ENCODE results near the gene RNH1.

The RNH1 gene

DNA sequence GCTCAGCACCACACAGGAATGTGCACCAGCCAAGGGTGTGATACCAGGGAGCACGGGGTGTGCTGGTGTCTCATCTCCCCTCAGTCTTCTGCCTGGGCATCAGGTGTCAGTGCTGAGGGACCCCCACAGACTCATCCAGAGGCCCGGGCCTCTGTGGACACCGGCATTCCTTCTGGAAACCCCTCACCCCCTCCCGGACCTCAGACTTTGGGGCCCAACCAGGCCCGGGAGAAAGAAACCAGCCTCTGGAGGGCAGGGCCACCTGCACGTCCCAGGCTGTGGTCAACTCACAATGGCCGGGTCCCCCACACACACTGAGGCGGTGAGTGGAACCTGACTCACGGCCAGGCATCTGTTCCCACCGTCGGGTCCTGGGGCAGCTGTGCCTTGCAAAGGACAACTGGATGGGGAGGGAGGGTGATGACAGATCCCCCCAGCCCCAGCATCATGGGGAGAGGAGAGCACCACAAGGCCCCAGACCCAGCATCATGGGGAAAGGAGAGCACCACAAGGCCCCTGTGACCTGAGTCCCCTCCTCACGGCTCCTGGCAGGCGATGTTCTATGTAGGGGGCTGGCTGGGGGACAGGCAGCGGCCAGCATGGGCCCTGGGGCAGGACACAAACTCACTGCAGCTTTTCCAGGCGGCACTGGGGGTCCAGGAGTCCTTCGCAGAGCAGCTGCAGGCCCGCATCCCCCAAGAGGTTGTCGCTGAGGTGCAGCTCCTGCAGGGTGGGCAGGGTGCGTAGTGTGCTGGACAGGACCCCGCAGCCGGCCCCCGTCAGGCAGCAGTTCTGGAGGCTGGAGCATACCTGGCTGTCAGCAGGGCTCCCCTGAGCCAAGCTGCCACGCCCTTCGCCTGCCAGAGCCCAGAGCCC is 7.6 kb downstream of the RNH1 start:
- no peak for DNase-seq (ENCODE audit: low read depth)

DNA sequence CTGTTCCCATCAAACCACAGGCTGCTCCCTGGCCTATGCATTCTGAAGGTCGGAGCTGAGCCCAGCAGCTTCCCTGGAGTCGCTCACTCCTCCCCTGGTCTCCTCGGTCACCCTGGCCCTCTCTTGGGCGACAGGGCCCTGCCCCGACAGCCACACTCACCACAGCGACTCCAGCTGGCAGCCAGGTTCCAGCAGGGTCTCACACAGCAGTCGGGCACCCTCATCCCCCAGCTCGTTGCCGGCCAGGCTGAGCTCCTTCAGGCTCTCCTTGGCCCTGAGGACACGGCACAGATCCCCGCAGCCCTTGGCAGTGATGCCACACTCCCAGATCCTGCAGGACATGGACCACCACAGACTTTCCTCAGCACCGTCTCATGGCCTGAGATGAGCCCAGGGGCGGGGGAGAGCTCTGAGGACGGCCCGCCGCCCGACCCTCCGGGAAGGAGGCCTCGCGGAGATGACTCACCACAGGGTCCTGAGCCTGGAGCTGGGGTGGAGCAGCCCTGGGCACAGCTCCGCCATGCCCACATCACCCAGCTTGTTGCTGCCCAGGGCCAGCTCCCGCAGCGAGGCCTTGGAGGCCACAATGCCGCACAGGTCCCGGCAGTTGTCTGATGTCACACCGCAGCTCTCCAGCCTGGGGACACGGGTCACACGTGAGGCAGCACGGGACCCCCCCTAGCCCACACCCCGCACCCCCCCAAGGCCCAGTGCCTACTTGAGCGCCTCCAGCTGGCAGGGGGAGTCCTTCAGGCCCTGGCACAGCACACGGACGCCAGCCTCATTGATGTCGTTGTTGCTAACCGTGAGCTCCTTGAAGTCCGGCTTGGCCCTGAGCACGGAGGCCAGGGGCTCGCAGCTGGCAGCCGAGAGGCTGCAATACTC is 8.5 kb downstream of the RNH1 start:
- no peak for DNase-seq (ENCODE audit: low read depth)

DNA sequence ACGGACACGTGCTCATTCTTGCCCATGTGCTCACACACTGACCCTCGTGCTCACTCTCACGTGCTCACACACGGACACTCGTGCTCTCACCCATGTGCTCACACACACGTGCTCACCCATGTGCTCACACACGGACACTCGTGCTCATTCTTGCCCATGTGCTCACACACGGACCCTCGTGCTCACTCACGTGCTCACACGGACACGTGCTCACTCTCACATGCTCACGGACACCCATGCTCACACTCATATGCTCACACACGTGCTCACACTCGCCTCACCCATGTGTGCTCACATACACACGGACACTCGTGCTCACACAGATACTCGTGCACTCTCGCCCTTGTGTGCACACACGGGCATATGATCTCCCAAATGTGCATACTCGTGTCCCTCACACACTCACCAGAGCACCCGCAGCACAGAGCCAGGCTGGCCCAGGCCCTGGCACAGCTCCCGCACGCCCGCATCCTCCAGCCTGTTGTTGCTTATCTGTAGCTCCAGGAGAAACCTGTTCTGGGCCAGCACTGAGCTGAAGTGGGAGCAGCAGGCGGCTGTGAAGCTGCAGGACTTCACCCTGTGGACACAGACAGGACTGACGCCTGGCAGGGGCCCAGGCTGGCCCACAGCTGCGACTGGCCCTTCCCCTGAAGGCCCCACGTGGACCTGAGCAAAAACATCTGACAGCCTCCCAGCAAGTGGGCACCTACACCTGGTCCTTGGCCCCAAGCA is 9.3 kb downstream of the RNH1 start:
- DNase-seq (ENCODE audit: low read depth) = no peak

DNA sequence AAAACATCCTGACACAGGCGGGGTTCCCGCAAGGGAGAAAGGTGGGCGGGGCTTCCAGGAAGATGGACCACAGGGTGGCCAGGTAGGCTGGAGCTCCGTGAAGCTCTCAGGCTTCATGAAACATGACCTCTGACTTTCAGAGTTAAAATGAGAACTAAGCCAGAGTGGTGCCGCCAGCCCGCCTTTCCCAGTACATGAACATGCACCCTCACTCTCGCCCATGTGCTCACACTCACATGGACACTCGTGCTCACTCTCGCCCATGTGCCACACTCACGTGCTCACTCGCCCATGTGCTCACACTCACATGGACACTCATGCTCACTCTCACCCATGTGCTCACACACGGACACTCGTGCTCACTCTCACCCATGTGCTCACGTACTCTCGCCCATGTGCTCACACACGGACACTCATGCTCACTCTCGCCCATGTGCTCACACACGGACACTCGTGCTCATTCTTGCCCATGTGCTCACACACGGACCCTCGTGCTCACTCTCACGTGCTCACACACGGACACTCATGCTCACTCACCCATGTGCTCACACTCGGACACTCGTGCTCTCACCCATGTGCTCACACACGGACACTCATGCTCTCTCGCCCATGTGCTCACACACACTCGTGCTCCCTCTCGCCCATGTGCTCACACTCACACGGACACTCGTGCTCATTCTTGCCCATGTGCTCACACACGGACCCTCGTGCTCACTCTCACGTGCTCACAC is 10.0 kb downstream of the RNH1 start:
- no peak for DNase-seq (ENCODE audit: low read depth)

DNA sequence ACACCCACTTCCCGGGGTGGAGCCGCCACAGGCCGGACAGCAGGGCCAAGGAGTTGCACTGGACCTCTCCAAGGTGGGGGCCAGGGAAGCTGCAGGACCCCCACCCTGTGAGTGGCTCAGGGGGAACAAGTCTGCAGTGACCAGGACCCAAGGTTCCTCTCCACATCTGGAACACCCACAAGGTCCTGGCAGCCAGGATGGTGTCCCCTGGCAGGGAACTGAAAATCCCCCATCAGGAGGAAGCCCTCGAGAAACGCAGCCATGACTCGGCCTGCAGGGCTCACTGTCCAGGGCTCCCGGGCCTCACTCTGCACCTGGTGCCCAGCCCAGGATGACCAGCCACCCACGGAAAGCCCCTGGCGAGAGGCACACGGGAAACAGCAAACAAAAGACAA is 11.5 kb downstream of the RNH1 start:
- DNase-seq (ENCODE audit: low read depth) = no peak

DNA sequence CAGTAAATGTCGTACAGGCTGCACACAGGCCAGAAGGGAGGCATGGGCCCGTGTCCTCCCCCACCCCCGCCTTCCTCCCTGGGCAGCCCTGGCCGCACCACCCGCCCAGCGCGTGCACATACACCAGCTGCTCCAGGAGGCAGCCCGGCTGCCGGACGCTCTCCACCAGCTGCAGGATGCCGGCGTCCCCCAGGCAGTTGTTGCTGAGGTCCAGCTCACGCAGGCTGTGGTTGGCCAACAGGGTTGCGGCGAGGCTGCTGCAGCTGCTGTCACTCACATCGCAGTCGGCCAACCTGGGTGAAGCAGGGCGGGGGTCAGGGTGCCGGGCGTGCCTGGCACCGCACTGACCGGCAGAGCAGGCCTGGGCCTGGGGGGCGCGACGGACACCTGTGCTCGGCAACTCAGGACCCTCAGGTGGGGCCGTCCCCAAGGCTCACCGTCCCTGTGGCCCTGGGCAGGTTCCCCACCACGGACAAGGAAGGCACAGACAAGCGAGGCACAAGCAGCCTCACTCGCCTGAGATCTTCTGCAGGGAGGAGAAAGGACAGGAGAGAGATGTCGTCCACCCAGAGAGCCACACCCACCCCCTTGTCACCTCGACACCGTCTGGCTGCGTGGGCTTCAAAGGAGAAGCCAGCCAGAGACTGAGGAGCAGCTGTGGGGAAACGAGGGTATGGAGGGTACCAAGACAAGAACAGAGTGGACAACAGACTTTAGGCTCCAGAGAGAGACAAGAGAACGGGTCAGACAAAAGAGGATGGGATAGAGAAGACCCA is 12.1 kb downstream of the RNH1 start:
- no peak for DNase-seq (ENCODE audit: low read depth)

DNA sequence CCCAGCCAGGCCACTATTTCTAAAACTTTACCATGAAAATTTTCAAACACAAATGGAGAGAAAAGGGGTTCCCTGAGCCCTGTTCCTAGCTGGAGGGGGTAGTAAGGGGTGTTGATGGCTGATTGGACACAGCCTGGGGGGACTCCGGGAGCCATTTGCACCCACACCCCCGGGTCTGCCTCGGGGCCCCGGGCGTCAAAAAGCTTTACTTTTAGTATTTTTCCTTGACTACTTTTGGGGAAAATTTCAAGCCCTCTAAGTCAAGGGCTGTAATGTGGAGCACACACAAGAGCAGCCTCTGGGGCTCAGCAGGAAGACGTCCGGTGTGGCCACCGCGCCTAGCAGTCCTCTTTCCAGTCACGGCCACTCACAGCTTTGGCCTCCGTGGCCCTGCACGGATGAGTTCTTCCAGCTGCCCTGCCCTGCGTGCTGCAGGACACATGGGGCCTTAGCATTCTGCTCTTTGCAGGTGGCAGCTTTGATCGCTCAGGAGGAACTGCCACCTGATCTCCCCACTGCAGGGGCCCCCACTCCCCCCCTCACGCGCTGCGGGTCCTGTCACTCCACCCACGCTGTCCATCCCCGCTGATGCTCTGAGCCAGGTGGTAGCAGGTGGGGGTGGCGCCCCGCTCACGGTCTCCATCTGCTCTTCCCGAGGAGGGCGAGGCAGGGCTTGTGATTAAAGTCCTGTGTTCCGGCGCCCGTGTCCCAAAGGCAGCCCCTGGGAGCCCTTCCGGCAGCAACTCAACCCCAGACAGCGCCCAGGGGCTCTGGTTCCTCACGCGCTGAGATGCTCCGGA is 14.4 kb downstream of the RNH1 start:
- DNase-seq (ENCODE audit: low read depth) = no peak

DNA sequence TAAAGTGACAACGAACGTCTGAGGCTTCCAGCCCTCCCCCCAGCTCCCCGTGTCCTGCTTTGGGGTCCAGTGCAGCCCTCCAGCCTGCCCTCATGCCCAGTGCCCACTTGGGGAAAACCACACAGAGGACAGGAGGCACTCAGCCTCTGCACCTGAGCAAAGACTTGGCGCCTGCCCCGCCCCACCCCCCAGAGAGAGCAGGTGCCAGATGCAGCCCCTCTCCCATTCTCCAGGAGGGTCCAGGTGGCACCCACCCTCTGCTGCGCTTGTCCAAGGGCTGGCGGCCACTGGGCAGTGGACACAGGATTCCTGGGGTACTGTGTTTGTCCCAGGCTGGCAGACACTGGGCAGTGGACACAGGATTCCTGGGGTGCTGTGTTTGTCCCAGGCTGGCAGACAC is 15.7 kb downstream of the RNH1 start:
- DNase-seq (ENCODE audit: low read depth) = no peak

DNA sequence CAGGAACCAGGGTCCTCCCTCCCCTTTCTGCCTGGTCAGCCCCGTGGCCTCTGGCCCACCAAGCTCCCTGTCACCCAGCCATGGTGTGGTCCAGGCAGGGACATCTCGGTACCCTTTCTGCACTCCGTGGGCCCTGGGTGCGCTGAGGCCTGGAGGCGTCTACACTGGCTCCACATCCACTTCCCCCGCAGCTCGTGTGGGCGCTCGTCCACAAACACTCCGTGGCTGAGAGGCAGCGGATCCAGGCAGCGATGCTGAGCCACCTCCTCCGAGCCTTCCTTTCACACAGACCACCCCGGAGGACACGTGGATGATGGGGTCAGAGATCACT is 16.1 kb downstream of the RNH1 start:
- no peak for DNase-seq (ENCODE audit: low read depth)

DNA sequence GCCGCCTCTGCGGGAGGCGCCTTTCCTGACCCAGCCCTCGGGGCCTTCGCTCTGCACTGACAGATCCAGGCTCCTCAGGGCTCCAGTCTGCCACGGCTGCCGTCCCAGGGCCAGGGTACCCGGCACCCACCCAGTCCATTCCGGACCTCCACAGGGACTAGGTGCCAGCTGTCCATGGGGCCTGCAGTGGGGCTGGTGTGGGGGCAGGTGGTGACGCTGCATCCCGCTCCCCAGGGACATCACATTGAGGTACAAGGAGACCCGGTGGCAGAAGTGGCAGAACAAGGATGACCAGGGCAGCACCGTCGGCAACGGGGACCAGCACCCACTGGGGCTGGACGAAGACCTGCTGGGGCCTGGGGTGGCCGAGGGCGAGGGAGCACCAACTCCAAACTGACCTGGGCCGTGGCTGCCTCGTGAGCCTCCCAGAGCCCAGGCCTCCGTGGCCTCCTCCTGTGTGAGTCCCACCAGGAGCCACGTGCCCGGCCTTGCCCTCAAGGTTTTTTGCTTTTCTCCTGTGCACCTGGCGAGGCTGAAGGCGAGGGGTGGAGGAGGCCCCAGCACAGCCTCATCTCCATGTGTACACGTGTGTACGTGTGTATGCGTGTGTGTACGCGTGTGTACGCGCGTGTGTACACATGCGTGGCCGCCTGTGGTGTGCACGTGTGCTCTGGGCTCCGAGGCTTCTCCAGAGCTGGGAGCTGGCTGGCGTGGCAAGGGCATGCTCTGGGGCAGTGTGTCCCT is 16.7 kb downstream of the RNH1 start:
- no peak for DNase-seq (ENCODE audit: low read depth)

DNA sequence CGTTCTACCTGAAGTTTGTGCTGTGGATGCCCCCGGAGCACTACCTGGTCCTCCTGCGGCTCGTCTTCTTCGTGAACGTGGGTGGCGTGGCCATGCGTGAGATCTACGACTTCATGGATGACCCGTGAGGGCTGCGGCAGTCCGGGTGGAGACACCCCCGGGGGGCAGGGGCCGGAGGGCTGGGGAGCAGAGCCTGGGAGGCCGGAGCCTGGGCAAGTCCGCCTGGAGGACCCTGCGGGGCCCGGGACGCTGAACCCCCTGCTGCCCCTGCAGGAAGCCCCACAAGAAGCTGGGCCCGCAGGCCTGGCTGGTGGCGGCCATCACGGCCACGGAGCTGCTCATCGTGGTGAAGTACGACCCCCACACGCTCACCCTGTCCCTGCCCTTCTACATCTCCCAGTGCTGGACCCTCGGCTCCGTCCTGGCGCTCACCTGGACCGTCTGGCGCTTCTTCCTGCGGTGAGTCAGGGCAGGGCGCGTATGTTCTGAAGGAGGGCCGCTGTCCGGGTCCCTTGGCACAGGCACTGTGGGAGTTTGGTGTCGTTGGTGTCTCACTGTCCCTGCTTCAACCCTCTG is 17.3 kb downstream of the RNH1 start:
- DNase-seq (ENCODE audit: low read depth) = no peak

DNA sequence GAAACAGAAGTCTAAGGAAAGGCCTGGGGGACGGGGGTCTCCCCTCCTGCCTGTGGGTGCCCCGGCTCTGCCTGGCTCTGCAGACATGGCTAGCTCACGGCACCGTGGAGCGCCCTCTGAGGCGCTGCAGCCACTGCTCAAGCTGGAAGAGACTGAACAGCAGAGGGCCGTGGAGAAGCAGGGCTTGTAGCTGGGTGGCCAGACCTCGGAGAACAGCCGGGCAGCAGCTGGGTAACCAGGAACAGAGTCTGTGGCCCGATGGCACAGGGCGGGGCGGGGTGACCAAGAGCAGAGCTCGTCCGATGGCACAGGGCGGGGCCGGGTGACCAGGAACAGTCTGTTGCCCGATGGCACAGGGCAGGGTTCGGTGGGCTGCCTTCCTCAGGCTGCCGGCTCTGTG is 18.1 kb downstream of the RNH1 start:
- no peak for DNase-seq (ENCODE audit: low read depth)

DNA sequence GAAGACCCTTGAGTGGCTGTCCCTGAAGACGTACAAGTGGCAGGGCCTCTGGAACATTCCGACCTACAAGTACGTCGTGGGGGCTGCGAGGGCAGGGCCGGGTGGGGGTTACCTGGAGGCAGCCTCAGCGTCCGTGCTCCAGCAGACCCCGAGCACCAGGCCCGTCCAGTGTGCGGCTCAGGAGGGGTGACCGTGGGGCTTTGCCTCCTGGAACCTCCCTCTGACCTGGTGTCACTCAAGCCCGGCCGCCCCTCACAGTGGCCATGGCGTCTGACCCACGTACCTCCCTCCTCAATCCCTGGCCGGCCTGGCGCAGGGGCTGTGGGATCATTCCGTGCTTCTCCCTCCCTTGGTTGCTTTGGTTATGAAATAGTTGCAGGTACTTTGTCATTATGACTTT is 18.5 kb downstream of the RNH1 start:
- no peak for DNase-seq (ENCODE audit: low read depth)

DNA sequence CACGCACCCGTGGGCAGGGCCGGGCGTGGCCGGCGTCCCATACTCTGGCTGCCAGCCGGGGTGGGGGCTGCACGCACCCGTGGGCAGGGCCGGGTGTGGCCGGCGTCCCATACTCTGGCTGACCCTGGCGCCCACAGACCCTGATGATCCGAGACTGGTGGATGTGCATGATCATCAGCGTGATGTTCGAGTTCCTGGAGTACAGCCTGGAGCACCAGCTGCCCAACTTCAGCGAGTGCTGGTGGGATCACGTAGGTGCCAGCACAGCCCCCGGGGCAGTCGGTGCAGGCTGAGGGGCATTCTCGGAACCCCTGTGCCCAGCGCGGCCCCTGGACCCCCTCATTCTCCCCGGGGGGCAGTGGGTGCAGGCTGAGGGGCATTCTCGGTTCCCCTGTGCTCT is 19.0 kb downstream of the RNH1 start:
- no peak for DNase-seq (ENCODE audit: low read depth)

DNA sequence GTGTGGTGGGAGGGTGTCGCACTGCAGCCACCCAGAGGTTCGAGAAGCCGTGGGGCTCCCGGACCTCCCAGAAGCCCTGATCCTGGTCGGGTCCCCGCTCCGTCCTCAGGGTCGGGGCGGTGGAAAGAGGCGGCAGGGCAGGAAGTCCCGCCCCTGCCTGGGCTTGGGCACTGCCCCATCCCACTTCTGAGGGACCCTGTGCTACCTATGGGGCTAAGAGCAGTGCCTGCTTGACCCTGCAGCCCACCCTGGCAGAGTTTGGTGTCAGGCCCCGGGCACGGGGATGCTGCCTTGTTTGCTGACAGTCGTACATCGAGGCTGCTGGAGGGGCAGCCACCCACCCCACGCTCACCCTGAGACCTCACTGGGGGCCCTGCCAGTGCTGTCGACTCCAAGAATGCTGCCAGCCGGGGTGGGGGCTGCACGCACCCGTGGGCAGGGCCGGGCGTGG is 19.4 kb downstream of the RNH1 start:
- DNase-seq (ENCODE audit: low read depth) = no peak

DNA sequence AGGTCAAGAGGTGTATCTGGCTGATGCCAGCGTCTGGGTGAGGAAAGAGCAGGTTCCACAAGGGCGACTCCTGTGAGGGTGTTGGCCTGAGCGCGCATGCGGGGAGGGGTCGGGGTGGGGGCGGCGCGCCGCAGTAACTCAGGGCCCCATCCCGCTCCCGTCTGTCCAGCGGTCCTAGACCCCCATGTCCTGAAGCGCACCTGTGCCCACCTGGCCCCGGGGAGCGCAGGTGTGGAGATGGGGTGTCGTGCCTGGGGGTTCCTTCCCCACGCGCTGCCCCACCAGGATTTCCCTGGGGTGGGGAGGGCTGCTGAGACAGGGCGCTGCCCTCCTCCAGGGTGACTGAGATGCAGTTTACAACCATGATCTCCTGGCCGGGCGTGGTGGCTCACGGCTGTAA is 20.9 kb downstream of the RNH1 start:
- no peak for DNase-seq (ENCODE audit: low read depth)

DNA sequence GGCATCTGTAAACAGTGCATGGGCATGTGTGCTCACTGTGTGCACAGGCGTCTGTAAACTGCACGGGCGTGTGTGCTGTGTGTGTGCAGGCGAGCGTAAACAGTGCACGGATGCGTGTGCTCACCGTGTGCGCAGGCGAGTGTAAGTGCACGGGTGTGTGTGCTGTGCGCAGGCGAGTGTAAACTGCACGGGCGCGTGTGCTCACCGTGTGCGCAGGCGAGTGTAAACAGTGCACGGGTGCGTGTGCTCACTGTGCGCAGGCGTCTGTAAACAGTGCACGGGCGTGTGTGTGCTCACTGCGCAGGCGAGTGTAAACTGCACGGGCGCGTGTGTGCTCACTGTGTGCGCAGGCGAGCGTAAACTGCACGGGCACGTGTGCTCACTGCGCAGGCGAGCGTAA is 22.4 kb downstream of the RNH1 start:
- DNase-seq (ENCODE audit: low read depth) = no peak

DNA sequence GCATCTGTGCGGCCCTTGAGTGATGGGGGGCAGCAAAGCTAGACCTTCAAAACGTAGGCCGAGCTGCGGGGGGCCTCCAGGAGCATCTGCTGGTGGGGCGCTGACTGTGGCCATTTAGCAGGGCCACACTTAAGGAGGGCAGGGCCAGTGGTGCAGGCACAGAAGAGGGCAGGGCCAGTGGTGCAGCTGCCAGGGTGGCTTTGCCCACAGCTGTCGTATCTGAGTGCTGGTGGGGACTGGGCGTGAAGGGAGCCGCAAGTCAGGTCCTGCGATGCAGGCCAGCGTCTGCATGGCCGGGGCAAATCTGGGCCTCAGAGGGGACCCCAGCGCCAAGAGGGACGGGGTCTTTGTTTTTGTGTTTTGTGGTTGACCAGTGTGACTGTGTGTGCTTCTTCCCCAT is 27.7 kb downstream of the RNH1 start:
- DNase-seq (ENCODE audit: low read depth) = no peak

DNA sequence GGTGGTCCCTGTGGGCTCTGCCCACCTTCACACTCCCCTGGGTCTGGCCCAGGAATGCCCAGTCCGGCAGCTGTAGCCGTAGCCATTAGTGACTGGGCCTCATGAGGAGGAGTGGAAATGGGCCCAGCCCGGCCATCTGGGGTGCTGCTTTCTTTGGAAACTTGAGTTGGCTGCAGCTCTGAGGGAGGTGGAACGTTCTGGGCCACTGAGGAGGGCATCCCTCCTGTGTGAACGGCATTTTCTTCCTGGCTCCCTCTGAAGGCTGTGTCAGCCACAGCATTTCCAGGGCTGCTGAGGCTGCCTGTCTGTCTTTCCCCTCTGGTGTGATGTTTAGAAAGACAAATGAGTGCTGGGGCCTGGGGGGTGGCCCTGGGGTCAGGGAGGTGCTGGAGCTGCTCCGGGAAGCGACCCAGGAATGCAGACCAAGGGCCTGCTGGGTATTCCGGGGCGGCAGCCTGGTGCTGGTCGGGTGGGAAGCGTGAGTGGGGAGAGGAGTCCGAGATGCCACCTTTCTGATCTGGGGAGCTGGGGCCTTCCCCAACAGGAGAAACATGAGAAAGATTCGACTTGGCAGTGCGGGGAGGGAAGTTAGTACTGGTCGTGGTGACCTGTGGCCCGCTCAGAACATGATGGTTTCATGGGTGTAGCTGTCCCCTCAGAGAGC is 29.9 kb downstream of the RNH1 start:
- DNase-seq (ENCODE audit: low read depth) = no peak

Measured in activated T-cell treated with anti-CD3 and anti-CD28 coated beads for 1 hour (primary cell).